IMR-90 (cell line): ENCODE measurements around the gene CTNNA1. TPM values are rescaled to one million over a fixed set of nuclear protein-coding genes. Genes with fewer than 3 reads are reported as not detected.

ENCODE experiments used
- ATAC-seq: fragments of 200-7000 bp; cut with Tn5 transposase; 2 replicates; pipeline ENCODE4 v1.9.1; 2020; ENCODE audit warnings: low read depth, mild to moderate bottlenecking, moderate library complexity
- BruUV-seq: library from RNA; stranded (reverse); fragments of 400-500 nt; replicated peaks from 2 replicates; lab custom pipeline; 2021; lab: Mats Ljungman, UMichigan
- CTCF ChIA-PET: fragments of 300-600 bp; formaldehyde crosslinking; extraction: SDS; loops from one replicate; lab custom pipeline; 2021; ENCODE audit warnings: antibody characterized with exemption; lab: Yijun Ruan, JAX
- POLR2A ChIA-PET: fragments of 300-600 bp; sonication (Branson Sonifier 250); formaldehyde crosslinking; loops from one replicate; lab custom pipeline; 2022; ENCODE audit warnings: antibody characterized with exemption; ENCODE audit not compliant: unreplicated experiment; lab: Charles Lee
- DNase-seq: peaks from one replicate; pipeline ENCODE4 v3.0.0; 2013
- H2AFZ ChIP-seq: replicated peaks from 2 replicates; pipeline ENCODE3; 2013; ENCODE audit warnings: low read length, mild to moderate bottlenecking; ENCODE audit not compliant: poor library complexity
- H2AK5ac ChIP-seq: 2 replicates; pipeline ENCODE4 v1.6.1; 2013; ENCODE audit warnings: low read depth, low read length, inconsistent platforms
- H2AK9ac ChIP-seq: replicated peaks from 2 replicates; pipeline ENCODE3; 2013; ENCODE audit warnings: mild to moderate bottlenecking, low read depth, low read length, moderate library complexity; ENCODE audit not compliant: poor library complexity
- H2BK120ac ChIP-seq: 2 replicates; pipeline ENCODE4 v1.6.1; 2013; ENCODE audit warnings: low read depth, low read length, inconsistent platforms
- H2BK15ac ChIP-seq: 3 replicates; pipeline ENCODE4 v1.6.1; 2013; ENCODE audit warnings: low read depth, low read length, inconsistent platforms
- H2BK20ac ChIP-seq: 2 replicates; pipeline ENCODE4 v1.6.1; 2013; ENCODE audit warnings: low read depth, mild to moderate bottlenecking, inconsistent platforms, low read length, moderate library complexity
- H2BK5ac ChIP-seq: 2 replicates; pipeline ENCODE4 v1.6.1; 2013; ENCODE audit warnings: mild to moderate bottlenecking, low read depth, low read length, inconsistent platforms; ENCODE audit not compliant: poor library complexity, severe bottlenecking
- H3K14ac ChIP-seq: replicated peaks from 2 replicates; pipeline ENCODE4 v1.6.1; 2013; ENCODE audit warnings: low read depth, low read length, inconsistent platforms
- H3K18ac ChIP-seq: 2 replicates; pipeline ENCODE4 v1.6.1; 2013; ENCODE audit warnings: low read depth, low read length, control low read depth
- H3K23ac ChIP-seq: 2 replicates; pipeline ENCODE4 v1.6.1; 2013; ENCODE audit warnings: low read depth, low read length, inconsistent platforms
- H3K27ac ChIP-seq: 2 replicates; pipeline ENCODE4 v1.5.1; 2013; ENCODE audit warnings: mild to moderate bottlenecking, control low read depth, low read length; ENCODE audit not compliant: insufficient read depth
- H3K27me3 ChIP-seq: 2 replicates; pipeline ENCODE4 v1.6.1; 2013; ENCODE audit warnings: low read length; ENCODE audit not compliant: control insufficient read depth, insufficient read depth
- H3K36me3 ChIP-seq: 2 replicates; pipeline ENCODE4 v1.6.1; 2013; ENCODE audit warnings: low read length, mixed read lengths; ENCODE audit not compliant: control insufficient read depth, insufficient read depth
- H3K4ac ChIP-seq: 2 replicates; pipeline ENCODE4 v1.6.1; 2013; ENCODE audit warnings: low read depth, low read length, inconsistent platforms
- H3K4me1 ChIP-seq: 2 replicates; pipeline ENCODE4 v1.6.1; 2013; ENCODE audit warnings: low read length, mixed read lengths; ENCODE audit not compliant: control insufficient read depth, insufficient read depth
- H3K4me2 ChIP-seq: 2 replicates; pipeline ENCODE4 v1.6.1; 2013; ENCODE audit warnings: low read depth, mild to moderate bottlenecking, control low read depth, low read length, moderate library complexity
- H3K4me3 ChIP-seq: 2 replicates; pipeline ENCODE4 v1.5.1; 2013; ENCODE audit warnings: low read depth, mild to moderate bottlenecking, control low read depth, low read length, moderate library complexity; ENCODE audit not compliant: insufficient read depth
- H3K56ac ChIP-seq: 2 replicates; pipeline ENCODE4 v1.6.1; 2013; ENCODE audit warnings: low read length, inconsistent platforms; ENCODE audit not compliant: insufficient read depth; ENCODE audit errors: extremely low read depth
- H3K79me1 ChIP-seq, 2 experiments: 2 replicates each; pipeline ENCODE4 v1.6.1; 2013; ENCODE audit warnings: low read length in 2 of 2, inconsistent platforms in 1 of 2, low read depth in 1 of 2
- H3K9ac ChIP-seq: 2 replicates; pipeline ENCODE4 v1.6.1; 2013; ENCODE audit warnings: low read depth, low read length, control low read depth
- H3K9me1 ChIP-seq: 2 replicates; pipeline ENCODE4 v1.6.1; 2013; ENCODE audit warnings: low read length, inconsistent platforms; ENCODE audit not compliant: insufficient read depth
- H3K9me3 ChIP-seq: 2 replicates; pipeline ENCODE4 v1.6.1; 2013; ENCODE audit warnings: low read length; ENCODE audit not compliant: control insufficient read depth, insufficient read depth
- H4K20me1 ChIP-seq: 2 replicates; pipeline ENCODE4 v1.6.1; 2013; ENCODE audit warnings: low read length, inconsistent platforms; ENCODE audit not compliant: insufficient read depth
- H4K5ac ChIP-seq: 2 replicates; pipeline ENCODE4 v1.6.1; 2013; ENCODE audit warnings: mild to moderate bottlenecking, low read depth, low read length, control low read depth
- H4K8ac ChIP-seq, 2 experiments: 2 replicates each; pipeline ENCODE4 v1.6.1; 2013; ENCODE audit warnings: low read depth in 2 of 2, low read length in 2 of 2, control low read depth in 1 of 2, inconsistent platforms in 1 of 2
- H4K91ac ChIP-seq: 2 replicates; pipeline ENCODE4 v1.6.1; 2013; ENCODE audit warnings: low read depth, low read length, inconsistent platforms; ENCODE audit not compliant: insufficient read depth
- BHLHE40 ChIP-seq: fragments of 150-350 bp; IDR thresholded peaks from 2 replicates; pipeline ENCODE4 v1.6.1; 2016; ENCODE audit warnings: mild to moderate bottlenecking, low read depth, low read length
- CEBPB ChIP-seq: IDR thresholded peaks from 2 replicates; pipeline ENCODE4 v1.6.1; 2012; ENCODE audit warnings: low read depth, low read length, improper control_type of control experiment
- CHD1 ChIP-seq: IDR thresholded peaks from 2 replicates; pipeline ENCODE4 v1.6.1; 2012; ENCODE audit warnings: low read depth, low read length, improper control_type of control experiment
- ELK1 ChIP-seq: fragments of 150-350 bp; IDR thresholded peaks from 2 replicates; pipeline ENCODE4 v1.6.1; 2016; ENCODE audit warnings: low read depth, mild to moderate bottlenecking, low read length, moderate library complexity, borderline replicate concordance
- FOS ChIP-seq: fragments of 150-350 bp; IDR thresholded peaks from 2 replicates; pipeline ENCODE4 v1.6.1; 2016; ENCODE audit warnings: low read depth, low read length
- MAFK ChIP-seq: IDR thresholded peaks from 2 replicates; pipeline ENCODE4 v1.6.1; 2012; ENCODE audit warnings: low read depth, low read length, improper control_type of control experiment
- MAZ ChIP-seq: IDR thresholded peaks from 2 replicates; pipeline ENCODE4 v1.6.1; 2012; ENCODE audit warnings: low read depth, mild to moderate bottlenecking, low read length, improper control_type of control experiment, moderate library complexity, borderline replicate concordance
- MXI1 ChIP-seq: IDR thresholded peaks from 2 replicates; pipeline ENCODE4 v1.6.1; 2012; ENCODE audit warnings: low read depth, mild to moderate bottlenecking, low read length, moderate library complexity, borderline replicate concordance
- NFE2L2 ChIP-seq: fragments of 150-350 bp; IDR thresholded peaks from 2 replicates; pipeline ENCODE4 v1.6.1; 2016; ENCODE audit warnings: low read depth, mild to moderate bottlenecking, low read length
- POLR2A ChIP-seq: IDR thresholded peaks from 2 replicates; pipeline ENCODE4 v1.6.1; 2012; ENCODE audit warnings: mild to moderate bottlenecking, low read depth, low read length
- RCOR1 ChIP-seq: IDR thresholded peaks from 2 replicates; pipeline ENCODE4 v1.6.1; 2012; ENCODE audit warnings: mild to moderate bottlenecking, low read length, improper control_type of control experiment; ENCODE audit not compliant: insufficient replicate concordance
- RFX5 ChIP-seq: IDR thresholded peaks from 2 replicates; pipeline ENCODE4 v1.8.0; 2012; ENCODE audit warnings: low read depth, mild to moderate bottlenecking, low read length, moderate library complexity
- SMC3 ChIP-seq: fragments of 150-350 bp; IDR thresholded peaks from 2 replicates; pipeline ENCODE4 v1.6.1; 2016; ENCODE audit warnings: low read depth, mild to moderate bottlenecking, antibody characterized with exemption, low read length, moderate library complexity
- WGBS, 2 experiments: methylation state at CpG; one replicate each; pipeline versions ENCODE4 v1.1.5 to v1.1.7; 2013; ENCODE audit warnings: missing lambda C conversion rate in 2 of 2; ENCODE audit not compliant: insufficient read length in 1 of 2; ENCODE audit errors: extremely low coverage in 2 of 2; 5-methylcytosine and 5-hydroxymethylcytosine counted together
- dilution Hi-C: fragments of 300-500 bp; cut with HindIII; formaldehyde crosslinking; loops from one replicate; pipeline ENCODE4 v1.14.3; 2018; ENCODE audit warnings: low sequenced_read_pairs; ENCODE audit not compliant: unreplicated experiment
- in situ Hi-C: fragments of 300-500 bp; cut with MboI; formaldehyde crosslinking; loops from 3 replicates; pipeline ENCODE4 v1.14.3; 2019; ENCODE audit warnings: low sequenced_read_pairs, inconsistent platforms, mixed read lengths
- intact Hi-C: fragments of 100-400 bp; cut with micrococcal nuclease; formaldehyde crosslinking; loops from 2 replicates; pipeline ENCODE4 v1.10.0; 2022
- polyA plus RNA-seq, 3 experiments: library from polyadenylated mRNA; depleted of rRNA; stranded (reverse); fragments of >200 nt; gene quantifications; 2 replicates each; pipeline ENCODE4 v1.2.3, GENCODE V29; 2012; ENCODE audit warnings: low replicate concordance in 1 of 3
- total RNA-seq: library from RNA; depleted of rRNA; stranded (reverse); fragments of >200 nt; gene quantifications from 2 replicates; pipeline ENCODE4 v1.2.3, GENCODE V29; 2012
- TF ChIP-seq, protein P1 (sequence below): conservative IDR thresholded peaks from 2 replicates; pipeline ENCODE4 v1.5.1; 2012; ENCODE audit warnings: mild to moderate bottlenecking, low read depth, low read length, improper control_type of control experiment
- TF ChIP-seq, protein P2 (sequence below): fragments of 150-350 bp; IDR thresholded peaks from 2 replicates; pipeline ENCODE4 v1.6.1; 2017; ENCODE audit warnings: mild to moderate bottlenecking, antibody characterized with exemption, low read length, low read depth

Gene CTNNA1
- total and polyA plus RNA-seq, 2 of the 4 experiments (the other 2 are of a cell fraction): 220 to 471 TPM

DNA sequence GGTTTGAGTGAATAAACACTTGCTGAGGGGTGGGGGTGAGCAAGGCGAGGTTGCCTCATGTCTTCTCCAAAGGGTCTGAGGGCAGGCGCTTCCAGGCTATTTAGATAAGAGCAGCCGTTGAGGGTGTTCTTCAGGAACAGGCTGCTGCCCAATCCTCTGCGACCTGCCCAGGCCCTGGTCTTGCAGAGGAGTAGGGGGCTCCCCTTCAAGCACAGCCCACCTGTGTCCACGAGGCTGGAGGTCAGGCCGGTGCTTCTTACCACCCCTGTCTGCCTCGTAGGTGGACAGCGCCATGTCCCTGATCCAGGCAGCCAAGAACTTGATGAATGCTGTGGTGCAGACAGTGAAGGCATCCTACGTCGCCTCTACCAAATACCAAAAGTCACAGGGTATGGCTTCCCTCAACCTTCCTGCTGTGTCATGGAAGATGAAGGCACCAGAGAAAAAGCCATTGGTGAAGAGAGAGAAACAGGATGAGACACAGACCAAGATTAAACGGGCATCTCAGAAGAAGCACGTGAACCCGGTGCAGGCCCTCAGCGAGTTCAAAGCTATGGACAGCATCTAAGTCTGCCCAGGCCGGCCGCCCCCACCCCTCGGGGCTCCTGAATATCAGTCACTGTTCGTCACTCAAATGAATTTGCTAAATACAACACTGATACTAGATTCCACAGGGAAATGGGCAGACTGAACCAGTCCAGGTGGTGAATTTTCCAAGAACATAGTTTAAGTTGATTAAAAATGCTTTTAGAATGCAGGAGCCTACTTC is 180.5 kb downstream of the CTNNA1 start:
- in situ Hi-C loops: no loop called here
- BruUV-seq: TSS peak; percentile 98
- Histone ChIP-seq H3K27me3 (no peaks in the 10 kb centered on the region), H3K14ac (no peak overlapping the region), H3K4ac (no peak overlapping the region), H3K9me3 (no peaks in the 10 kb centered on the region), H3K9ac (no peak overlapping the region), H3K18ac (no peak overlapping the region), H3K79me1 (peaks cover 0 to 21% of the 10 kb centered on the region in 2 experiments; a peak in 3 of 4 replicates), H2BK15ac (no peak overlapping the region), H2AK5ac (no peak overlapping the region), H2BK20ac (no peak overlapping the region), H3K4me1 (no peaks in the 10 kb centered on the region; the same call in 1 of the 2 replicates), H3K9me1 (0 out of 2 replicates have a peak, but pooled peaks cover 8% of the 10 kb centered on the region), H3K23ac (no peak overlapping the region), H2BK120ac (no peak overlapping the region), H3K4me3 (no peak overlapping the region), H3K4me2 (no peak overlapping the region), H4K20me1 (peaks cover 3% of the 10 kb centered on the region), H4K91ac (no peak overlapping the region), H4K8ac (no peak overlapping the region), H3K36me3 (peaks cover 74% of the 10 kb centered on the region), H2AK9ac (no peak overlapping the region), H2BK5ac (no peak overlapping the region), H3K56ac (no peak overlapping the region), H3K27ac (no peak overlapping the region), H4K5ac (no peak overlapping the region), H2AFZ (no peak overlapping the region)
- dilution Hi-C loops: no loop called here
- intact Hi-C loops: no loop called here
- ATAC-seq: no peak
- ChIA-PET POLR2A (no interaction called here), CTCF (interaction anchor here (0.5 kb wide), 1 partner anchor 420 kb away, joined by 3 read pairs; no protein-coding TSS in a partner anchor)
- DNase-seq: no peak
- 85% methylated on average over 8 of the region's 18 CpGs; no CpG with 5 or more reads in 1 of the 2 experiments for WGBS, 2 experiments
- no peak for TF ChIP-seq FOS
- no peak for TF ChIP-seq MAZ
- TF ChIP-seq RCOR1: no peak
- TF ChIP-seq MXI1: no peak
- no peak for TF ChIP-seq RFX5
- no peak for TF ChIP-seq CHD1
- TF ChIP-seq, protein P1, sequence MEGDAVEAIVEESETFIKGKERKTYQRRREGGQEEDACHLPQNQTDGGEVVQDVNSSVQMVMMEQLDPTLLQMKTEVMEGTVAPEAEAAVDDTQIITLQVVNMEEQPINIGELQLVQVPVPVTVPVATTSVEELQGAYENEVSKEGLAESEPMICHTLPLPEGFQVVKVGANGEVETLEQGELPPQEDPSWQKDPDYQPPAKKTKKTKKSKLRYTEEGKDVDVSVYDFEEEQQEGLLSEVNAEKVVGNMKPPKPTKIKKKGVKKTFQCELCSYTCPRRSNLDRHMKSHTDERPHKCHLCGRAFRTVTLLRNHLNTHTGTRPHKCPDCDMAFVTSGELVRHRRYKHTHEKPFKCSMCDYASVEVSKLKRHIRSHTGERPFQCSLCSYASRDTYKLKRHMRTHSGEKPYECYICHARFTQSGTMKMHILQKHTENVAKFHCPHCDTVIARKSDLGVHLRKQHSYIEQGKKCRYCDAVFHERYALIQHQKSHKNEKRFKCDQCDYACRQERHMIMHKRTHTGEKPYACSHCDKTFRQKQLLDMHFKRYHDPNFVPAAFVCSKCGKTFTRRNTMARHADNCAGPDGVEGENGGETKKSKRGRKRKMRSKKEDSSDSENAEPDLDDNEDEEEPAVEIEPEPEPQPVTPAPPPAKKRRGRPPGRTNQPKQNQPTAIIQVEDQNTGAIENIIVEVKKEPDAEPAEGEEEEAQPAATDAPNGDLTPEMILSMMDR: no peak
- no peak for TF ChIP-seq BHLHE40
- no peak for TF ChIP-seq MAFK
- TF ChIP-seq, protein P2, sequence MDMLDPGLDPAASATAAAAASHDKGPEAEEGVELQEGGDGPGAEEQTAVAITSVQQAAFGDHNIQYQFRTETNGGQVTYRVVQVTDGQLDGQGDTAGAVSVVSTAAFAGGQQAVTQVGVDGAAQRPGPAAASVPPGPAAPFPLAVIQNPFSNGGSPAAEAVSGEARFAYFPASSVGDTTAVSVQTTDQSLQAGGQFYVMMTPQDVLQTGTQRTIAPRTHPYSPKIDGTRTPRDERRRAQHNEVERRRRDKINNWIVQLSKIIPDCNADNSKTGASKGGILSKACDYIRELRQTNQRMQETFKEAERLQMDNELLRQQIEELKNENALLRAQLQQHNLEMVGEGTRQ: no peak
- no peak for TF ChIP-seq SMC3
- TF ChIP-seq NFE2L2: no peak
- TF ChIP-seq ELK1: no peak
- TF ChIP-seq CEBPB: no peak
- no peak for TF ChIP-seq POLR2A
